Subcutaneous abdominal adipose tissue (tissue), 5 donors: ENCODE measurements around the gene ATF7IP.
"Not testable (repeated sequence)": the region's sequence is repeated elsewhere in the genome, so short reads cannot be mapped to it uniquely, and the experiment has no call there.

ENCODE experiments used
- H3K27ac ChIP-seq: one replicate; pipeline ENCODE4 v1.7.0; 2013; ENCODE audit warnings: low read depth, mild to moderate bottlenecking, inconsistent platforms, low read length, moderate library complexity
- H3K27me3 ChIP-seq, 5 donors: one replicate each; pipeline ENCODE4 v1.7.0; 2013; ENCODE audit warnings: low read length in 5 of 5, inconsistent platforms in 1 of 5; ENCODE audit not compliant: control insufficient read depth in 5 of 5, insufficient read depth in 4 of 5
- H3K36me3 ChIP-seq, 5 donors: one replicate each; pipeline ENCODE4 v1.7.0; 2013; ENCODE audit warnings: low read length in 5 of 5; ENCODE audit not compliant: control insufficient read depth in 5 of 5, insufficient read depth in 5 of 5
- H3K4me1 ChIP-seq, 5 donors: one replicate each; pipeline ENCODE4 v1.7.0; 2013; ENCODE audit warnings: low read length in 5 of 5, mild to moderate bottlenecking in 3 of 5, moderate library complexity in 1 of 5; ENCODE audit not compliant: control insufficient read depth in 5 of 5, insufficient read depth in 5 of 5
- H3K4me3 ChIP-seq, 5 donors: one replicate each; pipeline ENCODE4 v1.7.0; 2013; ENCODE audit warnings: low read length in 5 of 5, low read depth in 1 of 5
- H3K9ac ChIP-seq, 5 donors: one replicate each; pipeline ENCODE4 v1.7.0; 2013; ENCODE audit warnings: low read length in 5 of 5, mild to moderate bottlenecking in 4 of 5, moderate library complexity in 3 of 5
- H3K9me3 ChIP-seq, 5 donors: one replicate each; pipeline ENCODE4 v1.7.0; 2013; ENCODE audit warnings: low read length in 5 of 5; ENCODE audit not compliant: control insufficient read depth in 5 of 5
- donor health status: healthy.
- donor health status: healthy.
- donor health status: healthy.
- donor health status: healthy.
- donor health status: healthy.

ATF7IP gene

GRCh38 chr12:14395074-14395778, 29.7 kb downstream of the ATF7IP start:
- Histone ChIP-seq H3K4me1 (peaks cover 0 to 35% (median 15%) of the 10 kb centered on the region in 5 donors), H3K4me3 (peak overlapping the region in 4 of 5 donors; percentile 1 to 44 (median 8))

GRCh38 chr12:14396071-14396470, 30.6 kb downstream of the ATF7IP start:
- H3K4me3 ChIP-seq: no peak overlapping the region
- H3K9ac ChIP-seq: no peak overlapping the region
- H3K27me3 ChIP-seq: no peaks in the 10 kb centered on the region
- H3K36me3 ChIP-seq: no peaks in the 10 kb centered on the region
- peaks cover 0 to 32% (median 12%) of the 10 kb centered on the region in 5 donors for H3K4me1 ChIP-seq
- H3K27ac ChIP-seq: no peak overlapping the region
- peaks cover 0 to 25% (median 8%) of the 10 kb centered on the region in 5 donors for H3K9me3 ChIP-seq

More at GRCh38 chr12:14395074-14395778, 29.7 kb downstream of the ATF7IP start:
- Histone ChIP-seq H3K27ac (no peak overlapping the region), H3K36me3 (no peaks in the 10 kb centered on the region), H3K27me3 (no peaks in the 10 kb centered on the region), H3K9ac (no peak overlapping the region), H3K9me3 (peaks cover 0 to 18% (median 5%) of the 10 kb centered on the region in 5 donors)

- H3K27ac ChIP-seq: no peak overlapping the region
- no peak overlapping the region for H3K9ac ChIP-seq
- H3K27me3 ChIP-seq: no peaks in the 10 kb centered on the region
- H3K9me3 ChIP-seq: peaks cover 0 to 28% (median 8%) of the 10 kb centered on the region in 5 donors
- peaks cover 0 to 20% (median 16%) of the 10 kb centered on the region in 5 donors for H3K4me1 ChIP-seq
- H3K4me3 ChIP-seq: no peak overlapping the region
- H3K36me3 ChIP-seq: no peaks in the 10 kb centered on the region
Observed at GRCh38 chr12:14399871-14400270, 34.4 kb downstream of the ATF7IP start.

- Histone ChIP-seq H3K9me3 (peaks cover 0 to 28% (median 8%) of the 10 kb centered on the region in 5 donors), H3K27ac (no peak overlapping the region), H3K4me3 (no peak overlapping the region), H3K4me1 (peaks cover 0 to 15% (median 9%) of the 10 kb centered on the region in 5 donors), H3K27me3 (no peaks in the 10 kb centered on the region), H3K36me3 (no peaks in the 10 kb centered on the region), H3K9ac (no peak overlapping the region)
Observed at GRCh38 chr12:14400599-14400998, 35.1 kb downstream of the ATF7IP start.

- not testable (repeated sequence) for H3K27me3 ChIP-seq, H3K9ac ChIP-seq, H3K4me3 ChIP-seq, H3K27ac ChIP-seq, H3K36me3 ChIP-seq
- Histone ChIP-seq H3K4me1 (peaks cover 0 to 14% (median 9%) of the 10 kb centered on the region in 5 donors), H3K9me3 (peaks cover 0 to 28% (median 8%) of the 10 kb centered on the region in 5 donors)
Observed at GRCh38 chr12:14401267-14401666, 35.8 kb downstream of the ATF7IP start.

GRCh38 chr12:14402697-14403096, 37.2 kb downstream of the ATF7IP start:
- no peak overlapping the region for H3K9ac ChIP-seq
- H3K27ac ChIP-seq: no peak overlapping the region
- H3K4me3 ChIP-seq: no peak overlapping the region
- peaks cover 0 to 28% (median 8%) of the 10 kb centered on the region in 5 donors for H3K9me3 ChIP-seq
- peaks cover 0 to 14% (median 9%) of the 10 kb centered on the region in 5 donors for H3K4me1 ChIP-seq
- H3K36me3 ChIP-seq: no peaks in the 10 kb centered on the region
- H3K27me3 ChIP-seq: no peaks in the 10 kb centered on the region

GRCh38 chr12:14403293-14403692, 37.8 kb downstream of the ATF7IP start:
- H3K9me3 ChIP-seq: peaks cover 0 to 27% (median 8%) of the 10 kb centered on the region in 5 donors
- no peak overlapping the region for H3K9ac ChIP-seq
- no peaks in the 10 kb centered on the region for H3K27me3 ChIP-seq
- no peak overlapping the region for H3K27ac ChIP-seq
- H3K4me3 ChIP-seq: no peak overlapping the region
- H3K36me3 ChIP-seq: no peaks in the 10 kb centered on the region
- peaks cover 0 to 17% (median 9%) of the 10 kb centered on the region in 5 donors for H3K4me1 ChIP-seq

GRCh38 chr12:14403711-14404196, 38.3 kb downstream of the ATF7IP start:
- H3K9me3 ChIP-seq: peaks cover 0 to 22% (median 8%) of the 10 kb centered on the region in 5 donors
- peaks cover 0 to 22% (median 9%) of the 10 kb centered on the region in 5 donors for H3K4me1 ChIP-seq
- H3K27me3 ChIP-seq: no peaks in the 10 kb centered on the region
- H3K36me3 ChIP-seq: no peaks in the 10 kb centered on the region
- H3K9ac ChIP-seq: no peak overlapping the region
- H3K27ac ChIP-seq: no peak overlapping the region
- H3K4me3 ChIP-seq: no peak overlapping the region

- H3K9me3 ChIP-seq, H3K4me3 ChIP-seq, H3K9ac ChIP-seq, H3K27ac ChIP-seq, H3K27me3 ChIP-seq, H3K36me3 ChIP-seq: not testable (repeated sequence)
- H3K4me1 ChIP-seq: peaks cover 0 to 22% (median 9%) of the 10 kb centered on the region in 5 donors
Observed at GRCh38 chr12:14405407-14405806, 39.9 kb downstream of the ATF7IP start.

GRCh38 chr12:14408208-14408607, 42.7 kb downstream of the ATF7IP start:
- Histone ChIP-seq H3K4me3 (no peak overlapping the region), H3K9me3 (peaks cover 0 to 4% (median 2%) of the 10 kb centered on the region in 5 donors), H3K36me3 (peaks cover 0 to 4% (median 0%) of the 10 kb centered on the region in 5 donors), H3K4me1 (peaks cover 0 to 22% (median 8%) of the 10 kb centered on the region in 5 donors), H3K9ac (no peak overlapping the region), H3K27me3 (no peaks in the 10 kb centered on the region), H3K27ac (no peak overlapping the region)
